H9 (cell line): ENCODE data around the gene HAPLN2. TPM values are rescaled to one million over a fixed set of nuclear protein-coding genes. Genes with fewer than 3 reads are reported as not detected.

Experiments used
- DNase-seq: peaks from one replicate; pipeline ENCODE4 v3.0.0-alpha.2; 2017
- H2AFZ ChIP-seq: one replicate; pipeline ENCODE4 v1.6.1; 2013; ENCODE audit warnings: mild to moderate bottlenecking, low read length, control low read depth, moderate library complexity
- H2AK5ac ChIP-seq: 2 replicates; pipeline ENCODE4 v1.6.1; 2013; ENCODE audit warnings: low read length, control low read depth, mixed read lengths; ENCODE audit not compliant: insufficient read length
- H2BK120ac ChIP-seq: one replicate; pipeline ENCODE4 v1.6.1; 2013; ENCODE audit warnings: low read depth, mild to moderate bottlenecking, low read length, control low read depth, inconsistent platforms; ENCODE audit not compliant: poor library complexity, severe bottlenecking
- H2BK12ac ChIP-seq: 2 replicates; pipeline ENCODE4 v1.6.1; 2013; ENCODE audit warnings: low read length, control low read depth, mixed read lengths, low read depth; ENCODE audit not compliant: insufficient read length
- H2BK15ac ChIP-seq: 2 replicates; pipeline ENCODE4 v1.6.1; 2013; ENCODE audit warnings: low read depth, low read length, control low read depth
- H2BK20ac ChIP-seq: one replicate; pipeline ENCODE4 v1.6.1; 2013; ENCODE audit warnings: low read depth, mild to moderate bottlenecking, low read length, control low read depth, inconsistent platforms; ENCODE audit not compliant: poor library complexity, severe bottlenecking
- H2BK5ac ChIP-seq: 2 replicates; pipeline ENCODE4 v1.6.1; 2013; ENCODE audit warnings: low read length, control low read depth, mixed read lengths; ENCODE audit not compliant: insufficient read length
- H3K14ac ChIP-seq: 2 replicates; pipeline ENCODE4 v1.6.1; 2013; ENCODE audit warnings: low read length, control low read depth; ENCODE audit not compliant: insufficient read depth
- H3K18ac ChIP-seq: 2 replicates; pipeline ENCODE4 v1.6.1; 2013; ENCODE audit warnings: low read depth, mild to moderate bottlenecking, mixed read lengths, low read length, control low read depth; ENCODE audit not compliant: insufficient read length
- H3K23ac ChIP-seq: 2 replicates; pipeline ENCODE4 v1.6.1; 2013; ENCODE audit warnings: low read length, control low read depth, mixed read lengths, low read depth; ENCODE audit not compliant: insufficient read length
- H3K23me2 ChIP-seq: 2 replicates; pipeline ENCODE4 v1.6.1; 2013; ENCODE audit warnings: low read depth, mild to moderate bottlenecking, mixed read lengths, low read length, control low read depth; ENCODE audit not compliant: insufficient read length, poor library complexity, severe bottlenecking
- H3K27ac ChIP-seq: 2 replicates; pipeline ENCODE4 v1.5.1; 2013; ENCODE audit warnings: low read length, control low read depth, mixed read lengths, low read depth; ENCODE audit not compliant: insufficient read length
- H3K27me3 ChIP-seq: 2 replicates; pipeline ENCODE4 v1.6.1; 2013; ENCODE audit warnings: low read length, control low read depth, inconsistent platforms; ENCODE audit not compliant: insufficient read depth
- H3K4ac ChIP-seq: 2 replicates; pipeline ENCODE4 v1.6.1; 2013; ENCODE audit warnings: low read depth, mild to moderate bottlenecking, control low read depth, inconsistent platforms, low read length, moderate library complexity
- H3K4me1 ChIP-seq: 2 replicates; pipeline ENCODE4 v1.6.1; 2013; ENCODE audit warnings: low read length, control low read depth, inconsistent platforms; ENCODE audit not compliant: insufficient read depth
- H3K4me2 ChIP-seq: 2 replicates; pipeline ENCODE4 v1.6.1; 2013; ENCODE audit warnings: low read length, control low read depth, mixed read lengths; ENCODE audit not compliant: insufficient read length, insufficient read depth
- H3K56ac ChIP-seq: 2 replicates; pipeline ENCODE4 v1.6.1; 2013; ENCODE audit warnings: low read depth, mild to moderate bottlenecking, mixed read lengths, low read length, control low read depth; ENCODE audit not compliant: insufficient read length
- H3K79me1 ChIP-seq: 2 replicates; pipeline ENCODE4 v1.6.1; 2013; ENCODE audit warnings: low read depth, mild to moderate bottlenecking, moderate library complexity, low read length, control low read depth, inconsistent platforms; ENCODE audit not compliant: insufficient read depth, poor library complexity, severe bottlenecking
- H3K79me2 ChIP-seq: 2 replicates; pipeline ENCODE4 v1.6.1; 2013; ENCODE audit warnings: low read length, control low read depth, inconsistent platforms; ENCODE audit not compliant: insufficient read depth
- H3K9ac ChIP-seq: 2 replicates; pipeline ENCODE4 v1.6.1; 2013; ENCODE audit warnings: low read length, control low read depth, mixed read lengths; ENCODE audit not compliant: insufficient read length; ENCODE audit errors: extremely low read depth
- H3K9me3 ChIP-seq: one replicate; pipeline ENCODE4 v1.6.1; 2013; ENCODE audit warnings: low read depth, low read length, inconsistent platforms; ENCODE audit not compliant: control insufficient read depth
- H3T11ph ChIP-seq: one replicate; pipeline ENCODE4 v1.6.1; 2013; ENCODE audit warnings: mild to moderate bottlenecking, low read length, control low read depth, inconsistent platforms
- H4K20me1 ChIP-seq: one replicate; pipeline ENCODE4 v1.6.1; 2013; ENCODE audit not compliant: control insufficient read depth, insufficient read length, insufficient read depth
- H4K5ac ChIP-seq: 2 replicates; pipeline ENCODE4 v1.6.1; 2013; ENCODE audit warnings: low read depth, mild to moderate bottlenecking, mixed read lengths, low read length, control low read depth; ENCODE audit not compliant: insufficient read length
- H4K8ac ChIP-seq: replicated peaks from 2 replicates; pipeline ENCODE4 v1.6.1; 2013; ENCODE audit warnings: low read length, control low read depth, mixed read lengths, low read depth; ENCODE audit not compliant: insufficient read length
- H4K91ac ChIP-seq: 2 replicates; pipeline ENCODE4 v1.6.1; 2013; ENCODE audit warnings: low read depth, mild to moderate bottlenecking, moderate library complexity, mixed read lengths, low read length, control low read depth; ENCODE audit not compliant: insufficient read length
- H3K27ac Mint-ChIP-seq, 3 experiments: 2 replicates in 2 of 3; 3 replicates in 1 of 3; pipeline ENCODE4 v1.8.0; 2020 to 2021; ENCODE audit warnings: mixed read lengths in 3 of 3, mild to moderate bottlenecking in 1 of 3, moderate library complexity in 1 of 3
- H3K27me3 Mint-ChIP-seq: 2 replicates; pipeline ENCODE4 v1.8.0; 2021; ENCODE audit warnings: low read depth, mild to moderate bottlenecking, moderate library complexity, mixed read lengths
- H3K36me3 Mint-ChIP-seq, 3 experiments: 2 replicates in 2 of 3; 3 replicates in 1 of 3; pipeline ENCODE4 v1.8.0; 2020 to 2021; ENCODE audit warnings: low read depth in 3 of 3, mixed read lengths in 3 of 3; ENCODE audit not compliant: insufficient read depth in 1 of 3
- H3K4me1 Mint-ChIP-seq, 2 experiments: 2 replicates each; pipeline ENCODE4 v1.8.0; 2020; ENCODE audit warnings: mixed read lengths in 2 of 2
- H3K4me3 Mint-ChIP-seq, 2 experiments: 2 replicates in 1 of 2; 3 replicates in 1 of 2; pipeline ENCODE4 v1.8.0; 2020 to 2021; ENCODE audit warnings: mild to moderate bottlenecking in 2 of 2, mixed read lengths in 2 of 2, moderate library complexity in 1 of 2
- H3K9me3 Mint-ChIP-seq, 2 experiments: 2 replicates in 1 of 2; 3 replicates in 1 of 2; pipeline ENCODE4 v1.8.0; 2020; ENCODE audit warnings: mild to moderate bottlenecking in 2 of 2, mixed read lengths in 2 of 2, moderate library complexity in 1 of 2
- CTCF ChIP-seq: fragments of 200-600 bp; sonication (generic); conservative IDR thresholded peaks from 3 replicates; pipeline ENCODE4 v1.8.0; 2021; ENCODE audit warnings: antibody characterized with exemption, mild to moderate bottlenecking
- WGBS: extraction: QIAGEN DNeasy Blood & Tissue Kit; methylation state at CpG from one replicate; pipeline ENCODE4 v1.1.7; 2013; ENCODE audit warnings: missing lambda C conversion rate, low lambda C conversion rate, mixed read lengths; ENCODE audit not compliant: insufficient read length; ENCODE audit errors: extremely low coverage; 5-methylcytosine and 5-hydroxymethylcytosine counted together
- total RNA-seq: library from RNA; stranded (reverse); gene quantifications from 2 replicates; pipeline ENCODE4 v1.2.1, GENCODE V29; 2021

HAPLN2 gene
- total RNA-seq, 1 experiment from 2014 or later: 0.46 TPM

- no peak overlapping the region for H3K18ac ChIP-seq
- H3K23ac ChIP-seq: no peak overlapping the region
- H2BK5ac ChIP-seq: no peak overlapping the region
- no peak overlapping the region for H3K14ac ChIP-seq
- Mint-ChIP-seq H3K4me3 (no peak overlapping the region), H3K27me3 (peaks cover 96% of the 10 kb centered on the region), H3K36me3 (no peaks in the 10 kb centered on the region), H3K27ac (no peak overlapping the region), H3K9me3 (no peaks in the 10 kb centered on the region; a peak in 1 of 5 replicates), H3K4me1 (peaks cover 21 to 24% of the 10 kb centered on the region in 2 experiments)
- no peaks in the 10 kb centered on the region for H3K79me2 ChIP-seq
- no peak overlapping the region for H4K91ac ChIP-seq
- no peaks in the 10 kb centered on the region for H3K9me3 ChIP-seq
- H3K27me3 ChIP-seq: peaks cover 10% of the 10 kb centered on the region; the same call in 1 of the 2 replicates
- H2BK12ac ChIP-seq: no peak overlapping the region
- no peak overlapping the region for H3K56ac ChIP-seq
- no peak for DNase-seq
- H4K5ac ChIP-seq: no peak overlapping the region
- no peak overlapping the region for H2AK5ac ChIP-seq
- H2BK20ac ChIP-seq: no peak overlapping the region
- H3K9ac ChIP-seq: no peak overlapping the region
- no peak overlapping the region for H3K27ac ChIP-seq
- no peak overlapping the region for H2BK15ac ChIP-seq
- H4K20me1 ChIP-seq: no peaks in the 10 kb centered on the region
- peaks cover 11% of the 10 kb centered on the region for H3K23me2 ChIP-seq
- WGBS: no CpG with 5 or more reads among the region's 3 CpGs
- no peak overlapping the region for H3K4ac ChIP-seq
- H3T11ph ChIP-seq: no peak overlapping the region
- no peak for TF ChIP-seq CTCF
- no peak overlapping the region for H2AFZ ChIP-seq
- peaks cover 4% of the 10 kb centered on the region; the same call in 1 of the 2 replicates for H3K4me1 ChIP-seq
- no peak overlapping the region for H4K8ac ChIP-seq
- H3K4me2 ChIP-seq: no peak overlapping the region
- H2BK120ac ChIP-seq: no peak overlapping the region
- no peaks in the 10 kb centered on the region for H3K79me1 ChIP-seq
Measured at GRCh38 chr1:156644146-156644545, 24.9 kb downstream of the HAPLN2 start.
